Measurements from ENCODE around the gene EFNA2. TPM values are rescaled to one million over a fixed set of nuclear protein-coding genes. Genes with fewer than 3 reads are reported as not detected.
"Not testable (repeated sequence)": the region's sequence is repeated elsewhere in the genome, so short reads cannot be mapped to it uniquely, and the experiment has no call there.

The EFNA2 gene
- total RNA-seq, 4 donors from 2014 or later, result not detected

GRCh38 chr19:1325568-1326294, 40.1 kb downstream of the EFNA2 start:
- TF ChIP-seq CTCF (IDR thresholded peaks at IDR 0.05), result no peak
- no peak for DNase-seq (ENCODE audit: low spot score)
- no peak for ATAC-seq (ENCODE audit: low FRiP score)

- no peak for TF ChIP-seq CTCF (IDR thresholded peaks at IDR 0.05)
- ATAC-seq (ENCODE audit: low FRiP score) (no peak), DNase-seq (ENCODE audit: low spot score) (no peak)
Measured at GRCh38 chr19:1327125-1327524, 41.5 kb downstream of the EFNA2 start.

GRCh38 chr19:1332208-1332607, 46.5 kb downstream of the EFNA2 start:
- ATAC-seq (ENCODE audit: low FRiP score); DNase-seq (ENCODE audit: low spot score): not testable (repeated sequence)

- ATAC-seq (ENCODE audit: low FRiP score) (no peak), DNase-seq (ENCODE audit: low spot score) (no peak)
- no peak for TF ChIP-seq CTCF (IDR thresholded peaks at IDR 0.05)
Measured at GRCh38 chr19:1336079-1336684, 50.5 kb downstream of the EFNA2 start.

- TF ChIP-seq CTCF (IDR thresholded peaks at IDR 0.05), result no peak
- no peak for DNase-seq (ENCODE audit: low spot score)
- ATAC-seq (ENCODE audit: low FRiP score), result no peak
Measured at GRCh38 chr19:1340681-1341469, 55.2 kb downstream of the EFNA2 start.

GRCh38 chr19:1343041-1343440, 57.4 kb downstream of the EFNA2 start:
- no peak for TF ChIP-seq CTCF (IDR thresholded peaks at IDR 0.05)
- ATAC-seq (ENCODE audit: low FRiP score) (no peak), DNase-seq (ENCODE audit: low spot score) (no peak)

GRCh38 chr19:1349211-1349610, 63.5 kb downstream of the EFNA2 start:
- ATAC-seq (ENCODE audit: low FRiP score), result no peak
- DNase-seq (ENCODE audit: low spot score), result no peak
- TF ChIP-seq CTCF (IDR thresholded peaks at IDR 0.05), result no peak
